Measurements from ENCODE around the gene CYP4F2.

DNA sequence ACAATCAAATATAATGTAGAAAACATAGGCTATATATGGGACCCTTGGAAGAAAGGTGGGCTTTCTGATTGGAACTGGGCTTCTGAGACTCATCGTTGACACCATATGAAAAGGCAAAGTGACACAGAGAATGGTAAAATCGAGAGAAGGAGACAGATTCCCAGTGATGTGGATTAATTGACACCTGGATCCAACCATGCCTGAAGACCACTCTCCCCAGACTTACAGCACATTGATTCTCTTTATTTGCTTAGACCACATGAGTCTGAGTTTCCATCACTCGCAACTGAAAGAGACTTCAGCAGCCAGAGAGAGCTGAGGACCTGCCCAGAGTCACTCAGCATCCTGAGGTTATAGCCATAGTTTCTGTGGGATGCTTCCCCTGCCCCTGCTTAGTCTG, 30.4 kb upstream of the CYP4F2 start:
- no peak for TF ChIP-seq CTCF (IDR thresholded peaks at IDR 0.05; ENCODE audit: extremely low read depth in 1 of 2, insufficient read depth in 1 of 2, low read depth in 1 of 2, low read length in 2 of 2)
- TF ChIP-seq GATA2 (IDR thresholded peaks at IDR 0.05; ENCODE audit: insufficient read depth, insufficient read length, low read depth, low read length), result no peak

Data from endothelial cell of umbilical vein (primary cell).